Astrocyte of the hippocampus (primary cell): ENCODE data around the gene NCF4.

Experiments
- DNase-seq: peaks from one replicate; pipeline ENCODE4 v3.0.0; 2011; ENCODE audit warnings: low read depth, low spot score

Gene NCF4

DNA sequence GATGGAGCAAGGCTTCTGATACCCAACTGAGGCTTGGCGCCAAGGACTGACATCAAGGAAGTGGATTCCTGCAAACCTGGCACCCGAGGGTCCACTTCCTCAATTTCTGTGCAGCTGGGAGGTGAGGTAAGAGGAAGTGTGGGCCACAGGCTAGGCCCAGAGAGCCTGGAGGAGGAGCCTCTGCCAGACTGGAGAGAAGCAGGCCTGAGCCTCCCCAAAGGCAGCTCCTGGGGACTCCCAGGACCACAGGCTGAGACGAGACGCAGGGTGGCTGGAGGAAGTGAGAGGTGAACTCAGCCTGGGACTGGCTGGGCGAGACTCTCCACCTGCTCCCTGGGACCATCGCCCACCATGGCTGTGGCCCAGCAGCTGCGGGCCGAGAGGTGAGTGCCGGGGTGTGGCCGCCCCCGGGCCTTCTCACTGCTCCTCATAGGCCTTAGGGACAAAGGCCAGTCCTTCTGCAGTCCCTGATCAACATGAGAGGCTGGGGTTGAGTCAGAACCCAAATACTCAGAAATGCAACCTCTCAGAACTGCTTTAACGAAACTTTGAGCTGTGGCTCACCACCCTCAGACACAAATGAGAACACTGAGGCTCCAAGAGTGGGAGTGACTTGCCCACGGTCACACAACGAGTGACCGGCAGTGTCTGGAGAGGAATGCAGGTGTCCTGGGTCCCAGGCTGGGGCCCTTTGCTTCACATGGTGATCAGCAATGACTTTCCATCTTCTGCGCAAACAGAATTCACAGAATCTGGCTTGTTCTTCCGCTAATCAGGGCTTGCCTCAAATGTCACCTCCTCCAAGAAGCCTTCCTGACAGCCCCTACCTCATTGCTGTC is at the start of gene NCF4:
TSS of gene NCF4 (plus strand) at position 186 of the 839 bp plus-strand sequence. CDS start at position 352, 166 bp downstream.
- no peak for DNase-seq

GRCh38 chr22:36811094-36811800 is 49.6 kb upstream of the NCF4 start:
- DNase-seq: no peak

DNA sequence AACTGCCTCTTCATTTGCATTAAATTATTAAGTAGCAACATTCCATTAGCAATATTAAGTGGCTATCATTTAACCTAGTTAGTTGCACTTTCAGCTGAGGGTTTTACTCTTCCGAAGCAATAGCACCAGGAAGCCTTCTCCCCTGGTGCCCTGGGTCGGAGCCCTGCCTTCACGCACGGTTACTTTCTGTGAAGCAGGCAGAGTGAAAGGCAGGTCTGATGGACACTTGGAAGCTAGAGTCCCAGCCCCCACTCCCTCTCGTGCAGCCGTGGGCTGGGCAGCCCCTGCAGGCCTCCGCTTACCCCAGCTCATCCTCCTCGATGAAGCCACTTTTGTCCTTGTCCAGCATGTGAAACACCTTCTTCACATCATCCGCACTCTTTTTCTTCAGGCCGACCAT is 46.0 kb upstream of the NCF4 start:
- no peak for DNase-seq

DNA sequence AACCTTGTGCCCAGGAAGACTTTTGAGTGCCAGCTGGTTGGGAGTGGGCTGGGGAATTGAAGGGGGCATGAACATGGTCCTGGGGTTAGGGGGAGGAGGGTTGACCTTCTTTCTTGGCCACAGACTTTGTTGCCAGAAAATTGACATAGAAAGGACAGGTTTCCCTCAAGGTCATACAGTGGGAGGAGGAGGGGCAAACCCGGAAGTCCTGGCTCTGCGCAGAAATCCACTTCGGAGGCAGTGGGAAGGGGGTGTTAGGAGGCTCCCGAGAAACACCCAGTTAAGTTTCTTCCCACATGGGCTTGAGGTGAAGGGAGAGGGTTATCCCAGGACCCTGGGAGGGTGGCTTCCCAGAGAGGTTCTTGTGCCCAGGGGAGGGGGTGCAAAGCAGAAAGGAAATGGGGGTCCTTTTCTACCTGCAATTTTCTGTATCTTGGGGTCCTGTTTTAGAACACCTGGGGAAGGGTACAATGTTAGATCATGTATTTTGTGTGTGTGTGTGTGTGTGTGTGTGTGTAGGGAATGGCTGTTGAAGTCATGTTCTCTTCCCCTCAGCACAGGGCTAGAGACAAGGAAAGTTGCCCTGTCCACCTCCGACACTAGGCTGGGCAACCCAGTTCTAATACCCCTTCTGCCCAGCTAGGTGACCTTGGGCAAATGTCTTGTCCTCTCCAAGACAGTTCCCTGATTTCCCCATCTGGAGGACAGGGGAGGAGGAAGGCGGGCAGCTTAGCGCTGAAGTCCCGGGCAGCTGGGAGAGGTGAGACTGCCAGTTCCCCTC is 45.1 kb upstream of the NCF4 start:
- no peak for DNase-seq

GRCh38 chr22:36816339-36816635 is 44.5 kb upstream of the NCF4 start:
- no peak for DNase-seq

DNA sequence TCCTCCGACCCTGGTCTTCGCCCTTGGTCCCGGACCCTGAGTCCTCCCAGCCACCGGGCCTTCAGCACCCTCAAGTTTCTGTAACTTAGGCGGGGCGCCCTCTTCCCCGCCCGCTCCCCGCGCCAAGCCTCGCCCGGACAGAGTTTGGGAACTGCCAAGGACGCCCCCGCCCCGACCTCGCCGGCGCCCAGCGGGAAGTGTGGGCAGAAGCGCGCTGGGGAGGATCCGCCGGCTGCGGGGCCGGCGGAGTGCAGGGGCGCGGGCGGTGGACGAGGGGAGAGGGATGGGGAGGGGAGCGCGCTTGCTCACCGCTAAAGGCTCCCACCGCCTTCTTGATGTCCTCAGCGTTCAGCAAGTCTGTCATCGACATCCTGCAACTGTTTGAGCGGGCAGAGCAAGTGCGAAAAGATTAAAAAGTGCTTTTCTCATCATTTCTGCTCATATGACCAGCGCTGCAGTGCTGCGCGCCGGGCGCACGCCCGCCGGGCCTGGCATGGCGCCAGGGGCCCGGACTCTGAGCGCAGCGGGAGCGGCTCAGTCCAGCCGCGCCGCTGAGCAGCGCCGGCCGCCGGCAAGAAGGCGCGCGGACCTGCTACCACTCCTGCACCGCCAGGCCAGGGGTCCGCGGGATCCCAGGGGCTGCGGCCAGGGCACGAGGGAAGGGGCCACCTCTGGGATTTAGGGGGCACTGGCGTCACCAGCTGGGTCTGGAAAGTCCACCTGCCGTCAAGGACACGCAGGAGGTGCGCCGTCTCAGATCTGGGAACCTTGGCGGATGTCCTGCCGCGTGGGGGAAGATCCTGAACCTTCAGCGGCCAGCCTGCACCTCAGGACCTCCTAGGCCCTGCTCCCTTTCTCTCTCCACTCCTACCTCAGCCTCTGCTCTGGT is 43.9 kb upstream of the NCF4 start, which contains the start of gene PVALB:
TSS of gene PVALB (minus strand) at position 400 of the 889 bp plus-strand sequence. CDS start at position 370, 30 bp downstream.
- DNase-seq: peak; percentile 58

GRCh38 chr22:36817525-36817848 is 43.3 kb upstream of the NCF4 start:
- no peak for DNase-seq

DNA sequence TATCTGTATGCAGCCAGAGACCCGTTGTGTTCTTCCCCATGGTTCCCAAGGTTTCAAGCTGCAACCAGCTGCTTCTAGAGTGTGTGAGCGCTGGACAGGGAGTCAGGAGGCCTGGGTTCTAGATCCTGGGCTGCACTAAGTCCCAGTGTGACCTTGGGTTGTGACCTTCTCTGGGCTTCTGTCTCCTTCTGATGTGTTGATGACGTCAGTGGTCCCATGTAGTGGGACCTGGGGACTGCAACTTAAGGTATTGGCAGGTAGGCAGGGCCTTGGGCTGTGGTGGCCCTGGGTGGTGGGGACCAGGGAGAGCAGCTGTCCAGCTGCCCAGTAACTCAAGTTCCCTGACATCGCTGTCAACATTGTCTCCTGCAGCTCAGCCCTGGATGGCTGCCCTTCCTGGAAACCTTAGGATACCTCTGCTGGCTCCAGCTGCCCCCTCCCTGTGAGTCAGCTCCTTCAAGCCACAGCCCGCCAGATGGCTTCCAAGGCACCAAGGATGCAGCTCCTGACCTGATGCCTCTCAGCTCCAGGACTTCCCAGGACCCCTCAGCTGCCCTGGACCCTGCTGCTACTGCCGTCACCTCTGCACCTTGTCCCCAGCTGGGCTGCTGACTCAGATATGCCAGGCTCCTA is 42.7 kb upstream of the NCF4 start:
- DNase-seq: no peak

DNA sequence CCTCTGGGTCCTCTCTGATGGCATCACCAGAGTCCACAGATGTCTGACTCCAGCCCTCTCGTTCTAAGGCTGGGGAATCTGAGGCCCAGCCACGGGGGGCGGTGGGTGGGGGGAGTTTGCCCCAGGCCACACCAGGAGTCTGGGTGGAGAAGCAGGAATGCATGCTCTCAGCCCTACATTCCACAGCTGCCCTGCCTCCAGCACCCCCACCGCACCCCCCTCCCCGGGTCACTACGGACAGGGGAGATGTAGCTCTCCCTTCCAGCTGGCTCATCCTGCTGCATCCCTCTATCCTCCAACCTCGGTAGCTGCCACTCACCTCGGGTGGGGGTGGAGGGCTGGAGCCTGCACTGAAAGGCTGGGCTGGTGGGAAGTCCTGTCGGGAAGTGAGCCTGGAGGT is 41.7 kb upstream of the NCF4 start:
- no peak for DNase-seq

DNA sequence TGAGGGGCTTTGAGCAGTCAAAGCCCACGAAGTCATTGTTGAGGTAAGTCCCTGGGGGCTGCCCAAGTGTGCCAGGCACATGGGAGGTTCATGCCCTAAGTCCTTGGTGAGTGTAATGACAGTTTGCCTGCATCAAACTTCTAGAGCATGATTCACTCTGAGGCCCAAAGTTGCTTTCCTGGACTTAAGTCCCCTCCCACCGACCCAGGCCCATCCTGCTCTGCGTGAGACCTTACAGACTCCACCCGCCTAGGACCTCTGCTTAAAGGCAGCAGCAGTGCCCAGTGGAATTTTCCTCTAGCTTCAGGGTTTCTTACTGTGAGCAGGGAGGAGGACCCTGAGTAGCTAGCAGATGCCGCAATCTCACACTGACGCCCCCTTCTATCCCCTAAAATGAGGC is 38.2 kb upstream of the NCF4 start:
- DNase-seq: no peak

GRCh38 chr22:36823186-36823839 is 37.5 kb upstream of the NCF4 start:
- DNase-seq: peak; percentile 27

DNA sequence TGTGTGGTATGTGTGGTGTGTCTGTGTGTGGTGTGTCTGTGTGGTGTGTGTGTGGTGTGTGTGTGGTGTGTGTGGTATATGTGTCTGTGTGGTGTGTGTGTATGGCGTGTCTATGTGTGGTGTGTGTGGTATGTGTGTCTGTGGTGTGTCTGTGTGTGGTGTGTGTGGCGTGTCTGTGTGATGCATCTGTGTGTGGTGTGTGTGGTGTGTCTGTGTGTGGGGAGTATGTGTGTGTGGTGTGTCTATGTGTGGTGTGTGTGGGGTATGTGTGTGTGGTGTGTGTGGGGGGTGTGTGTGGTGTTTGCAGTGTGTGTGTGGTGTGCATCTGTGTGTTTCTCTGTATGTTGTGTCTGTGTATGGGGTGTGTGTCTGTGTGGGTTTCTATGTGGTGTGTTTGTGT is 36.2 kb upstream of the NCF4 start:
- DNase-seq: no peak

- DNase-seq: no peak
Observed at GRCh38 chr22:36826262-36826661, 34.5 kb upstream of the NCF4 start.

DNA sequence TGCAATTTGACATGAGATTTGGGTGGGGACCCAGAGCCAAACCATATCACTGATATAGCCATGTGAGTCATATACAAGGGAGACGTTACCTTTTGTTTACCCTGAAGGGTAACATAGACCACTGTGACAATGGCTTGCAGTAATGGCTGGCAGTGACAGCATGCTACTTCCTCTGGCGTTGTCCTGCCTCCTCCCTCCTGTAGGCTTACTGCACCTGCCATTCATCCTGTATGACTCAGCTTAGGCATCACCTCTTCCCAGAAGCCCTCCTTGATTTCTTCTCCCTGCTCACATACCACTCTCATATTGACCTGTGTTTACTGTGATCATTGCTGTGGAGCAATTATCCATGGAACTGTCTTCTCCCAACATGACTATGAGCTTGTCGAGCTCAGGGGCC is 32.0 kb upstream of the NCF4 start:
- no peak for DNase-seq

- no peak for DNase-seq
Observed at GRCh38 chr22:36829370-36830002, 31.3 kb upstream of the NCF4 start.

GRCh38 chr22:36830601-36831000 is 30.2 kb upstream of the NCF4 start:
- DNase-seq: no peak

GRCh38 chr22:36831206-36831605 is 29.6 kb upstream of the NCF4 start:
- no peak for DNase-seq

DNA sequence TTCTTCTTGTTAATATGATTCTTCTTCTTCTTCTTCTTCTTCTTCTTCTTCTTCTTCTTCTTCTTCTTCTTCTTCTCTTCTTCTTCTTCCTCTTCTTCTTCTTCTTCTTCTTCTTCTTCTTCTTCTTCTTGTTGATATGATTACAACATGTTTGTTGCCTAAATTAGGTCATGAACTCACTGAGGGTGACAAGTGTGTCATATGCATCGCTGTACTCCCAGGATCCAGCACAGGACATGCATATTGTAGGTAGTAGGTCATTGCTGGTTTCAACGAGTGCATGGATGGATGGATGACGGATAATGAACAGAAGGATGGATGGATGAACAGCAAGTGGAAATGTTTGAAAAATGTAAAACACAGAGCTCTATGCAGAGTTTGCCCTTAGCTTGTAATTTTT is 29.1 kb upstream of the NCF4 start:
- DNase-seq: no peak

DNA sequence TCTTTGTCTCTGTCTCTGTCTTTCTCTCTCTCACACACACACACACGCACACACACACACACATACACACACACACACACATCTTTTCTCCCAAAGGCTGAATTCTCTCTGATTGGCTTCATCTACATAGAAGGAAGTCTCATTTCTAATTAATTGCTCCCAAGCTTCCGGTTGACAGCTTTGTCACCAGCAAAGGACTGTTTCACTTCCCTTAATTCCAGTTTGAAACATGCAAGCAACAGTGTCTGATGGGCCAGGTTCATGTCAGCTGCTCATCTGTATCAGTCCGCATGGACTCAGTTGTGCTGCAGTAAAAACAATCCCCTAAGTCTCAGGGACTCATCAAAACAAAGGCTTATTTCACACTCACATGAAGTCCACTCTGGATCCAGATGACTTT is 27.7 kb upstream of the NCF4 start:
- DNase-seq: no peak

DNA sequence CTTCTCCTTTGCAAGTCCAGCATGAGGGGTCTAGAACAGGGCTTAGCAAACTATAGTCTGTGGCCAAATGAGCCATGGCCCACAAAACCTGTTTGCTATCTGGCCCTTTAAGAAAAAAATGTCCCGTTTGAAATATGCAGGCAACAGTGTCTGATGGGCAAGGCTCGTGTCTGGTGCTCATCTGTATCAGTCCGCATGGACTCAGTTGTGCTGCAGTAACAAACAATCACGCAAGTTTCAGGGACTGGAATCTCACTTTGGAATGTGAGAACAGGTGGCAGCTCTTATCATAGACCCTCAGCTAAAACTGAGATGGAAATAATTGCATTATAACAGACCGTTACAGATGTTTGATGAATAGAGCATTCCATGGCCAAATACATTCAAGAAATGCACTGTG is 24.9 kb upstream of the NCF4 start:
- no peak for DNase-seq
